ENCODE measurements around the gene SETD7.

DNA sequence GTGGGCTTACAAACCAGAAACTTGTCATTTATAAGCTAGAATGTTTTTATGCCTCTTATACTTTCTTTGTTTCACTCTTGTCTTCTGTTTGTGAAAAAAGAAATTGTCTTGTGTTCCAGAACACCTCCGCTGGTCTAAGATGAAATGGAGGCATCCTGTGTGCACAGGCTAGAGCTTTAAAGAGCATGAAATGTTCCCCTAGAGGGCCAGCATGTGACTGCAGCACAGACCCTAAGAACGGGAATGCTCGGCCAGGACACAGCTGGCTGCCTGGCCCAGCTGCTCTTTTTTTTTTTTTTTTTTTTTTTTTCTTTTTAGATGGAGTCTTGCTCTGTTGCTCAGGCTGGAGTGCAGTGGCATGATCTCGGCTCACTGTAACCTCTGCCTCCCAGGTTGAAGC lies 33.6 kb downstream of the SETD7 start:
- TF ChIP-seq EZH2 (IDR thresholded peaks at IDR 0.05; ENCODE audit: borderline replicate concordance, insufficient read depth, low read depth, low read length, poor library complexity, severe bottlenecking): no peak
- TF ChIP-seq, protein P1, sequence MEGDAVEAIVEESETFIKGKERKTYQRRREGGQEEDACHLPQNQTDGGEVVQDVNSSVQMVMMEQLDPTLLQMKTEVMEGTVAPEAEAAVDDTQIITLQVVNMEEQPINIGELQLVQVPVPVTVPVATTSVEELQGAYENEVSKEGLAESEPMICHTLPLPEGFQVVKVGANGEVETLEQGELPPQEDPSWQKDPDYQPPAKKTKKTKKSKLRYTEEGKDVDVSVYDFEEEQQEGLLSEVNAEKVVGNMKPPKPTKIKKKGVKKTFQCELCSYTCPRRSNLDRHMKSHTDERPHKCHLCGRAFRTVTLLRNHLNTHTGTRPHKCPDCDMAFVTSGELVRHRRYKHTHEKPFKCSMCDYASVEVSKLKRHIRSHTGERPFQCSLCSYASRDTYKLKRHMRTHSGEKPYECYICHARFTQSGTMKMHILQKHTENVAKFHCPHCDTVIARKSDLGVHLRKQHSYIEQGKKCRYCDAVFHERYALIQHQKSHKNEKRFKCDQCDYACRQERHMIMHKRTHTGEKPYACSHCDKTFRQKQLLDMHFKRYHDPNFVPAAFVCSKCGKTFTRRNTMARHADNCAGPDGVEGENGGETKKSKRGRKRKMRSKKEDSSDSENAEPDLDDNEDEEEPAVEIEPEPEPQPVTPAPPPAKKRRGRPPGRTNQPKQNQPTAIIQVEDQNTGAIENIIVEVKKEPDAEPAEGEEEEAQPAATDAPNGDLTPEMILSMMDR (IDR thresholded peaks at IDR 0.05): no peak

Measured in B cell (primary cell).